HepG2 (cell line): ENCODE measurements around the gene TPST1. TPM values are rescaled to one million over a fixed set of nuclear protein-coding genes. Genes with fewer than 3 reads are reported as not detected.

Source experiments
- ARNTL ChIP-seq: sonication (generic); formaldehyde crosslinking; IDR thresholded peaks from 2 replicates; pipeline ENCODE4 v1.4.0; 2020; ENCODE audit warnings: mild to moderate bottlenecking, missing genetic modification reagents
- FOXO1 ChIP-seq: sonication (generic); formaldehyde crosslinking; IDR thresholded peaks from 2 replicates; pipeline ENCODE4 v1.4.0; 2020; ENCODE audit warnings: missing genetic modification reagents
- GLI4 ChIP-seq: sonication (generic); formaldehyde crosslinking; IDR thresholded peaks from 2 replicates; pipeline ENCODE4 v1.5.1; 2020; ENCODE audit warnings: missing genetic modification reagents, mild to moderate bottlenecking, moderate library complexity, borderline replicate concordance
- GPN1 ChIP-seq: sonication (generic); formaldehyde crosslinking; IDR thresholded peaks from 2 replicates; pipeline ENCODE4 v1.5.1; 2020; ENCODE audit warnings: missing genetic modification reagents, borderline replicate concordance
- HMGA1 ChIP-seq: sonication (generic); formaldehyde crosslinking; conservative IDR thresholded peaks from 2 replicates; pipeline ENCODE4 v1.4.0; 2020; ENCODE audit warnings: missing genetic modification reagents
- JARID2 ChIP-seq: sonication (generic); formaldehyde crosslinking; IDR thresholded peaks from 2 replicates; pipeline ENCODE4 v1.8.1; 2023; ENCODE audit warnings: missing genetic modification reagents, inconsistent platforms; ENCODE audit not compliant: insufficient replicate concordance
- MIER3 ChIP-seq: IDR thresholded peaks from 2 replicates; pipeline ENCODE4 v1.6.1; 2016; ENCODE audit warnings: missing compliant biosample characterization, borderline replicate concordance
- MTA3 ChIP-seq: sonication (generic); formaldehyde crosslinking; IDR thresholded peaks from 2 replicates; pipeline ENCODE4 v1.4.0; 2020; ENCODE audit warnings: missing genetic modification reagents
- PLRG1 ChIP-seq: fragments of 450-650 bp; conservative IDR thresholded peaks from 2 replicates; pipeline ENCODE4 v1.6.1; 2016
- SSRP1 ChIP-seq: IDR thresholded peaks from 2 replicates; pipeline ENCODE4 v1.6.1; 2016; ENCODE audit warnings: control low read depth
- TBL1XR1 ChIP-seq: fragments of 150-350 bp; IDR thresholded peaks from 2 replicates; pipeline ENCODE4 v1.6.1; 2014; ENCODE audit warnings: borderline replicate concordance, low read length; ENCODE audit not compliant: partially characterized antibody
- TCF7 ChIP-seq: sonication (generic); IDR thresholded peaks from 2 replicates; pipeline ENCODE4 v1.6.1; 2016; ENCODE audit warnings: antibody characterized with exemption, low read depth
- TSC22D2 ChIP-seq: sonication (generic); formaldehyde crosslinking; IDR thresholded peaks from 2 replicates; pipeline ENCODE4 v1.5.1; 2020; ENCODE audit warnings: missing genetic modification reagents, mild to moderate bottlenecking, borderline replicate concordance
- ZNF34 ChIP-seq: sonication (generic); formaldehyde crosslinking; IDR thresholded peaks from 2 replicates; pipeline ENCODE4 v1.4.0; 2020; ENCODE audit warnings: mild to moderate bottlenecking, missing genetic modification reagents, borderline replicate concordance
- ZNF672 ChIP-seq: sonication (generic); formaldehyde crosslinking; IDR thresholded peaks from 2 replicates; pipeline ENCODE4 v1.8.1; 2022; ENCODE audit warnings: missing genetic modification reagents
- ZNF749 ChIP-seq: sonication (generic); formaldehyde crosslinking; IDR thresholded peaks from 2 replicates; pipeline ENCODE4 v1.8.0; 2022; ENCODE audit warnings: mild to moderate bottlenecking, missing genetic modification reagents, moderate library complexity, borderline replicate concordance
- ZNF766 ChIP-seq: sonication (generic); formaldehyde crosslinking; IDR thresholded peaks from 2 replicates; pipeline ENCODE4 v1.5.0; 2020; ENCODE audit warnings: missing genetic modification reagents, borderline replicate concordance
- ZNF780A ChIP-seq: sonication (generic); formaldehyde crosslinking; IDR thresholded peaks from 2 replicates; pipeline ENCODE4 v1.8.0; 2022; ENCODE audit warnings: mild to moderate bottlenecking, missing genetic modification reagents, moderate library complexity
- ZNF83 ChIP-seq: sonication (generic); formaldehyde crosslinking; IDR thresholded peaks from 2 replicates; pipeline ENCODE4 v1.4.0; 2020; ENCODE audit warnings: missing genetic modification reagents, mild to moderate bottlenecking, borderline replicate concordance
- ZSCAN25 ChIP-seq: sonication (generic); formaldehyde crosslinking; IDR thresholded peaks from 2 replicates; pipeline ENCODE4 v1.8.0; 2022; ENCODE audit warnings: mild to moderate bottlenecking, missing genetic modification reagents
- ZSCAN31 ChIP-seq: sonication (generic); formaldehyde crosslinking; IDR thresholded peaks from 2 replicates; pipeline ENCODE4 v1.5.0; 2020; ENCODE audit warnings: low read depth, mild to moderate bottlenecking, missing genetic modification reagents
- polyA plus RNA-seq, 8 experiments: library from polyadenylated mRNA; depleted of rRNA in 3 of 8; stranded (reverse) in 7 of 8; unstranded in 1 of 8; fragments of >200 nt; fragmentation: Illumina TruSeq in 4 of 8; extraction: Trizol in 4 of 8; gene quantifications; 2 replicates each; pipeline versions ENCODE4 v1.2.1 to v1.2.3, GENCODE V29; 2011 to 2016; ENCODE audit warnings: low read depth in 4 of 8, missing spikeins in 1 of 8, mixed read lengths in 1 of 8; ENCODE audit not compliant: insufficient read depth in 1 of 8
- total RNA-seq, 5 experiments: library from RNA; depleted of rRNA; stranded (reverse); fragments of >200 nt; fragmentation: Illumina TruSeq; extraction: Trizol; gene quantifications; 2 replicates each; pipeline ENCODE4 v1.2.3, GENCODE V29; 2016; ENCODE audit warnings: low read depth in 1 of 5
- TF ChIP-seq, protein P1 (sequence below): sonication (generic); formaldehyde crosslinking; IDR thresholded peaks from 2 replicates; pipeline ENCODE4 v1.4.0; 2020; ENCODE audit warnings: mild to moderate bottlenecking, missing genetic modification reagents, borderline replicate concordance
- TF ChIP-seq, protein P2 (sequence below): sonication (generic); formaldehyde crosslinking; IDR thresholded peaks from 2 replicates; pipeline ENCODE4 v1.5.0; 2020; ENCODE audit warnings: missing genetic modification reagents, mild to moderate bottlenecking, borderline replicate concordance

Gene TPST1
- total and polyA plus RNA-seq, 2 of the 13 experiments (the other 11 are each of a cell fraction or from before 2014, with no cell fraction given): 24.3 to 34.1 TPM

DNA sequence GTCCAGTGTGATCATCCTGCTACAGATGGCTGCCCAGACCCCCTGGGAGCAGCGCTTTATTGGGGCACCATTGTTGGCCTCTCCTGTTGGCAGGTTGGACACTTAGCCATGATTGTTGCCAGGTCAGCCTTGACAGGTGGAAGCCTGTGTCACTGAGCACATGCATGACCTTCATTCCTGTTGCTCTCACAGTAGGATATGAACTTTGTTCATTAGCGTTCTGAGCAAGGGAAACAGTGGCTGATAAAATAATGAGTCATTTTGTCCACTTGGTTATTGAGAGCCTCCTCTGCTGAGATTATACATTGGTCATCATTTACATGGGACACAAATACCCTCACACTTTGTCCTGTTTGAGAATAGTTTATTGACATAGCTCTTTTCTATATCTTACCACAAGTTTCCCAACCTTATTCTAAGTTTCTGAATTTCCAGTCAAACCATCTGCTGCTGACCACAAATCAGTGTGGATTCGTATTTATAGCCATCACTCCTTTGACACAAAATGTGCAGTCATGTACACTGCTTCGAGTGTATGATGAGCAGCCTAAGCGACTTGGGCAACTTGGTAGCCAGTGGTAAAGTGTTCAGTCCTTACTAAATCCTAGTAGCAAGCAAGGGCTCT is 102.6 kb downstream of the TPST1 start (continued):
- TF ChIP-seq FOXO1 (peak; percentile 79; the same call in 1 of the 2 replicates), GPN1 (CRISPR knock-in tag) (no peak), ZNF672 (CRISPR knock-in tag) (no peak), JARID2 (CRISPR knock-in tag) (no peak), GLI4 (CRISPR knock-in tag) (no peak), ZSCAN31 (CRISPR knock-in tag) (no peak), TBL1XR1 (peak; percentile 2), ZNF780A (CRISPR knock-in tag) (no peak), MTA3 (CRISPR knock-in tag) (no peak), ZSCAN25 (no peak), MIER3 (CRISPR knock-in tag) (peak; percentile 96), ZNF34 (CRISPR knock-in tag) (0 out of 2 replicates have a peak, but pooled peaks have one; percentile 62), SSRP1 (CRISPR knock-in tag) (no peak), ZNF766 (no peak), PLRG1 (no peak), TCF7 (no peak), HMGA1 (CRISPR knock-in tag) (no peak), ARNTL (CRISPR knock-in tag) (peak; percentile 65; the same call in 1 of the 2 replicates), ZNF83 (CRISPR knock-in tag) (no peak), TSC22D2 (CRISPR knock-in tag) (no peak), ZNF749 (CRISPR knock-in tag) (no peak)
- TF ChIP-seq, protein P1, sequence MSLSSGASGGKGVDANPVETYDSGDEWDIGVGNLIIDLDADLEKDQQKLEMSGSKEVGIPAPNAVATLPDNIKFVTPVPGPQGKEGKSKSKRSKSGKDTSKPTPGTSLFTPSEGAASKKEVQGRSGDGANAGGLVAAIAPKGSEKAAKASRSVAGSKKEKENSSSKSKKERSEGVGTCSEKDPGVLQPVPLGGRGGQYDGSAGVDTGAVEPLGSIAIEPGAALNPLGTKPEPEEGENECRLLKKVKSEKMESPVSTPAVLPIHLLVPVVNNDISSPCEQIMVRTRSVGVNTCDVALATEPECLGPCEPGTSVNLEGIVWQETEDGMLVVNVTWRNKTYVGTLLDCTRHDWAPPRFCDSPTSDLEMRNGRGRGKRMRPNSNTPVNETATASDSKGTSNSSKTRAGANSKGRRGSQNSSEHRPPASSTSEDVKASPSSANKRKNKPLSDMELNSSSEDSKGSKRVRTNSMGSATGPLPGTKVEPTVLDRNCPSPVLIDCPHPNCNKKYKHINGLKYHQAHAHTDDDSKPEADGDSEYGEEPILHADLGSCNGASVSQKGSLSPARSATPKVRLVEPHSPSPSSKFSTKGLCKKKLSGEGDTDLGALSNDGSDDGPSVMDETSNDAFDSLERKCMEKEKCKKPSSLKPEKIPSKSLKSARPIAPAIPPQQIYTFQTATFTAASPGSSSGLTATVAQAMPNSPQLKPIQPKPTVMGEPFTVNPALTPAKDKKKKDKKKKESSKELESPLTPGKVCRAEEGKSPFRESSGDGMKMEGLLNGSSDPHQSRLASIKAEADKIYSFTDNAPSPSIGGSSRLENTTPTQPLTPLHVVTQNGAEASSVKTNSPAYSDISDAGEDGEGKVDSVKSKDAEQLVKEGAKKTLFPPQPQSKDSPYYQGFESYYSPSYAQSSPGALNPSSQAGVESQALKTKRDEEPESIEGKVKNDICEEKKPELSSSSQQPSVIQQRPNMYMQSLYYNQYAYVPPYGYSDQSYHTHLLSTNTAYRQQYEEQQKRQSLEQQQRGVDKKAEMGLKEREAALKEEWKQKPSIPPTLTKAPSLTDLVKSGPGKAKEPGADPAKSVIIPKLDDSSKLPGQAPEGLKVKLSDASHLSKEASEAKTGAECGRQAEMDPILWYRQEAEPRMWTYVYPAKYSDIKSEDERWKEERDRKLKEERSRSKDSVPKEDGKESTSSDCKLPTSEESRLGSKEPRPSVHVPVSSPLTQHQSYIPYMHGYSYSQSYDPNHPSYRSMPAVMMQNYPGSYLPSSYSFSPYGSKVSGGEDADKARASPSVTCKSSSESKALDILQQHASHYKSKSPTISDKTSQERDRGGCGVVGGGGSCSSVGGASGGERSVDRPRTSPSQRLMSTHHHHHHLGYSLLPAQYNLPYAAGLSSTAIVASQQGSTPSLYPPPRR (CRISPR knock-in tag): peak; percentile 68; the same call in 1 of the 2 replicates
- TF ChIP-seq, protein P2, sequence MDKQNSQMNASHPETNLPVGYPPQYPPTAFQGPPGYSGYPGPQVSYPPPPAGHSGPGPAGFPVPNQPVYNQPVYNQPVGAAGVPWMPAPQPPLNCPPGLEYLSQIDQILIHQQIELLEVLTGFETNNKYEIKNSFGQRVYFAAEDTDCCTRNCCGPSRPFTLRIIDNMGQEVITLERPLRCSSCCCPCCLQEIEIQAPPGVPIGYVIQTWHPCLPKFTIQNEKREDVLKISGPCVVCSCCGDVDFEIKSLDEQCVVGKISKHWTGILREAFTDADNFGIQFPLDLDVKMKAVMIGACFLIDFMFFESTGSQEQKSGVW (CRISPR knock-in tag): no peak
